Kasumi-1 (cell line): ENCODE measurements around the gene CHD9.
A peak's percentile ranks its signal among the peaks of the same experiment; 100 is the strongest.
"Not testable (repeated sequence)": the region's sequence is repeated elsewhere in the genome, so short reads cannot be mapped to it uniquely, and the experiment has no call there.

ENCODE experiments used
- DNase-seq, 2 experiments: peaks; one replicate each; lab custom pipeline; 2025; lab: John Stamatoyannopoulos, UW

The CHD9 gene

DNA sequence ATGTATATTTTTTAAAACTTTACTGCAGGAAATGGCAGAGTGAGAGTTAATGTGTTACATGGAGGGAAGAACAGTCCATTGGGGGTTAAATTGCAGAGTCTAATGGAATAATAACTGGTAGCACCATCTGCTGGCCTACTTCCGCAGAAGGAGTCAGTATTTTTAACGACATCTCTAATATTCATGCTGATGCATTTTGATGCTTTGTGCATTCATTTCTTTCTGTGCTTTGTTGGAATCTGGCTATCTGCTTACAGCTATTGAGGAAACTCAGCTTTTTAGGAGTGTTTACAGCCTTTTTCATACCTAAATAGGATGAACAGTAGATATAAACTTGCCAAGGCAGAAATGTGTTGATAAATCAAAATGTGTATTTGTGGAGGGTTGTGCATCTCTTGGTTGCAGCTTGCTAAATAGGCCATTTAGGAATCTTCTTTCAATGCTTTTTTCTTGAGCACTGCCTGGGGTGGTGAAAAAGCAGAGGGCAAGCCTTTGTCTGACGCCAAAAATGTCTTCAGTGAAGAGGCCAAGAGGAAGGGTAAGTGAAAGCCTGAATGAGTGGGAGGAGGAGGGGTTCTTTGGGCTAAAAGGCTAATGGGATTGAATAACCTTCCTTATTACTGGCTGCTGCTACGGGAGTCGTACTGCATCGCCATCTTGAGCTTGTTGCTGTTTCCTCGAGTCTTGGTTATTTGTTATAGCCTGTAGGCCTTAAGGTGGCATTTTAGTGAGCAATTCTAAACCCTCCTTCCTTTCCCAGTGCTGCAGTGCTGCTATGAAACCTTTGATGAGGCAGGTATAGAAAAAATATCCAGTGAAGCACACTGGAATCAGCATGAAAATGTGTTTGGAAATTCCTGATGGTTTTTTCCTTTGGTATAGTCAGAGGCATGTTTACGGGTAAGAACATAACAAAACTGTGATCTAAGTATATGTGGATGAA lies 153.3 kb downstream of the CHD9 start:
- peak; percentile 96 to 97 for DNase-seq

DNA sequence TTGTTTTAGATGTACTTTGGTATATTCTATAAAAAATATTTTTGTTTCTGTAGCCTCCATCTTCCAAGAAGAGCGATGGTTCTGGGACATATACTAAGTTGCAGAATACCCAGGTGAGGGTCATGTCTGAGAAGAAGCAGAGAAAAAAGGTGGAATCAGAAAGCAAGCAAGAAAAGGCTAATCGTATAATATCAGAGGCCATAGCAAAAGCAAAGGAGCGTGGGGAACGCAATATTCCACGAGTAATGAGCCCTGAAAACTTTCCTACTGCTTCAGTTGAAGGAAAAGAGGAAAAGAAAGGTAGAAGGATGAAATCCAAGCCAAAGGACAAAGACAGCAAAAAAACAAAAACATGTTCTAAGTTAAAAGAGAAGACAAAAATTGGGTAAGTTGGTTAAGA lies 154.6 kb downstream of the CHD9 start:
- peak; percentile 9 to 40 for DNase-seq

DNA sequence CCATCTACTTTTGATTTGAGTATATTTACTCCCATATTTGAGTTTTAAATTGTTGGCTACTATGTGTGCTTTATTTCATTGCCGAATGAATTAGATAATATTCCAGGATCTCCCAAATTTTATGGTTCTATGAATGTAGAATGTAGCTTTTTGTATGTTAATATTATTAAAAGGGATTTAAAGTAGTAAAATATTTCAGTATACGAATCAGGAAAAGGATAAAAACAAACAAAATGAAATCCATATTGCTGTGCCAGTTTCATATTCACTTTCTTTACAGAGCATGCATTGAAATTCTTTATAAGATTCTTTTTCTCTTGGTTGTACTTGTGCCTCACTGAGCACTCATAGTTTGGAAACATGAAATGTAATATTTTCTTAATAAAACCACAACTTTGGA lies 155.1 kb downstream of the CHD9 start:
- peak in 1 of 2 experiments; percentile 33 for DNase-seq

DNA sequence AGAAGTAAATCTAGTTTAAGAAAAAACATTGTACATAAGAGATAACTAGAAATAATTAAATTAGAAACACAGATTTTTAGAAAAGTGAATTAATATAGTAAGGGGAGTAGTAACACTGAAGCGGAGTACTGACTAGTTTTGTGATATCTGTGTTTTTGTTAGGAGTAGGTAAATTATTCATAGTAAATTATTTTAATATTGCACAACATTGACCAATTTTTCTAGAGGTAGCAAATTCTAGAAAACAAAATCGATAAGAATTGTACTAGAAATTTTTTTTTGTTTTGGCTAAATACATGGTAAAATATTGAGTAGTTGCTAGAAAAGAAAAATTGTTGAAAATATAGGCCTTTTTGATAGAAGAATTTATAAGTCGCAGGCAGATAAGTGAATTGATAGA lies 156.5 kb downstream of the CHD9 start:
- no peak for DNase-seq

DNA sequence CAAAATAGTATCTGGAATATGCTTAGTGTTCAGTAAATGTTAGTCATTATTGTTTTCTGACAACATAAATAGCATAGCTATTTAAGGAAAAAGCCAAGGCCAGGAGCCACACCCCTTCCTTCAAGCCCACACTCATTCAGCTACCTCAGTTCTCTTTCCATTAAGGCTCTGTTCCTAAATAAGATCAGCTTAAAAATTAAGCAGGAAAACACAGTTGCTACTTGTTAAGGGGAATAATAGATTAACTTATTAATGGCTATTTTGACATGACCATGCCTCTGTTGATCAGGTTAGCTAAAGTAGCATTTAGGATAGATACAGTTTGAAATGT lies 158.1 kb downstream of the CHD9 start:
- DNase-seq, result no peak

DNA sequence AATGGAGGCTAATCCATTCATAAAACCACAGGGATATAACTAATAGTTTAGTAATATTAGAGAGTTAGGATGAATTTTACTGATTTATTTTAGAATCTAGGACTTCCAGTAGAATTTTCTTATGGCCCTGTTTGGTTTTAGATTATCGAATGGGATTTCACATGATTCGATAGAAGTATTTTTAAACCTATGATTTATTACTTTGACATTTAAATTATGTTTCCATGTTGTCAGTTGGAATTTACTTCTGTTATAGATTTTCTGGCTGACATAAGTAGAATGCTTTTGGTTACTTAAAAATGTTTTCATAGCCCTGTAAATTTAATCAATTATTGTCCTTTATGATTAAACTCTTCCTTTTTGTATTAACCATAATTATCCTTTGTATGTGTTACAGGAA lies 158.8 kb downstream of the CHD9 start:
- DNase-seq, result no peak

DNA sequence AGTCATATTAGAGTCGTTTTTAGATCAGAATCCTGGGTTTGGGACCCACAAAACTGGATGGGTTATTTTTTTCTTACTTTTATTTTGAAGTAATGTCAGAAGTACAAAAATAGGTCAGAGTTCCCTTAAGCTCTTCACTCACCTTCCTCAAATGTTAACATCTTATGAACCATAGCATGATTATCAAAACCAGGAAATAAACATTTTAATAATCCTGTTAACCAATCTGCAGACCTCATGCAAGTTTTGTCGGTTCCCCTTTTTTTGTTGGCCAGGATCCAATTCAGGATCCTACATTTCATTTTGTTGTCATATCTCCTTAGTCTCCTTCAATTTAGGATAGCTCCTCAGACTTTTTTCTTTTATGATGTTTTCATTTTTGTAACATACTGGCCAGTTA lies 162.0 kb downstream of the CHD9 start:
- DNase-seq, result peak; percentile 43 to 52

DNA sequence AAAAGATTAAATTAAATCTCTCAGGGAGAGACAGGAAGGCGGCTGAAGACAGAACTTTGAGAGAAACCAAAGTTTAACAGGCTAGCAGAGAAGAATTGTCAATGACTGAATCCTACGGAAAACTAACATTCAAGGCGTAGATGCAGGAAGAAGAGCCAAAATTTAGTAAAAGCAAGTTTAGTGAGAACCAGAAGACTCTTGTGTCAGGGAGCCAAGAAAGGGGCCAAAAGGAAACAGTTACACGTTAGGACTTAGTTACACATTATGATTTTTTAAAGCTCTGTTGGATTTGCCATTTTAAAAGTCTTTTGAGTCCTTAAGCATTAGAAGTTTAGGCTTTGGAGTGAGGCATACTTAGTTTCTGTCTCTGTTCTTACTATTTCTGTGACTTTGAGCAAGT lies 164.6 kb downstream of the CHD9 start:
- no peak for DNase-seq

DNA sequence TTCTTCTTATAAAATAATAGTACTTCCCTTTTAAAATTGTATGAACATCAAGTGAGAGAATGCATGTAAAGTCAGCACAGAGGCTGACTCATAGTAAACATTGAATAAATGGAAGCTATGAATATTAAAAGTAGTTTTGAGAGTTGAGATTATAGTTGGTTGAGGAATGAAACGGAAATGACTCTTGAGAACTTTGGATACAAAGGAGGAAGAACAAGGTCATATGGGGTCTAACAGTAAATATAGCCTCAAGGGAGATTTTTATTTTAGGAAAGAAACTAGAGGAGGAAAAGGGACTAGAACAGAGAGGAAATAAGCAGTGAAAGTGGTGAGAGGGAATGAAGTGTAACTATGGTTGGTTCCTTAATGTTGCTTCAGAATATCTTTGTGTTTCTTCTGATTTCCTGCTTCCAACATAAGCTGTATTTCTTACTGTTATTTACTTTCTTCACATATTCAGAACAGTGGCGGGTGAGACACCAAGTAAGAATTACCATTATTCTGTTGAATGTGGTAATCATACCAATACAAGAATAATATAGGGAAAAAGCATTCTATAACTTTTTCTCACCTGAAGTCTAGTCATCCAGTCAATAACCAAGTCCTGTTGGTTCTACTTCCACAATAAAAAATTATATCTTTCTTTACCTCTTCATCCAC lies 165.1 kb downstream of the CHD9 start:
- peak; percentile 44 to 51 for DNase-seq

DNA sequence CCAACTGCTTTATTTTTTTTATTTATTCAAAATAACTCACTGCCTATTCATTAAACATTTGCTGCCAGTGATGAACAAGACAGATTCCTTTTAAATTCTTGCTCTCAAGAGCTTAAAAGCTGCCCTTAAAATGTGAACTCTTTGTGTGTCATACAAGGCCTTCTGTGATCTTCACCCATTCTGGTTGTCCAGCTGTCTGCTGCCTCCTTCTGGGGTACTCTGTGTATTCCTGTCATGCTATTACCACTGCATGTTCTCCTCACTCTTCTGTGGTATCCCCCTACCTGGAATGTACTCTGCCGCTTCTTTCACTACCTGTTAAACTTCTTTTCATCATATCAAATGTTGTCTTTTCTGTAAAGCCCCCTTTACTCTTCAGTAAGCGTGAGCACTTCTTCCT lies 165.8 kb downstream of the CHD9 start:
- peak; percentile 24 to 25 for DNase-seq

DNA sequence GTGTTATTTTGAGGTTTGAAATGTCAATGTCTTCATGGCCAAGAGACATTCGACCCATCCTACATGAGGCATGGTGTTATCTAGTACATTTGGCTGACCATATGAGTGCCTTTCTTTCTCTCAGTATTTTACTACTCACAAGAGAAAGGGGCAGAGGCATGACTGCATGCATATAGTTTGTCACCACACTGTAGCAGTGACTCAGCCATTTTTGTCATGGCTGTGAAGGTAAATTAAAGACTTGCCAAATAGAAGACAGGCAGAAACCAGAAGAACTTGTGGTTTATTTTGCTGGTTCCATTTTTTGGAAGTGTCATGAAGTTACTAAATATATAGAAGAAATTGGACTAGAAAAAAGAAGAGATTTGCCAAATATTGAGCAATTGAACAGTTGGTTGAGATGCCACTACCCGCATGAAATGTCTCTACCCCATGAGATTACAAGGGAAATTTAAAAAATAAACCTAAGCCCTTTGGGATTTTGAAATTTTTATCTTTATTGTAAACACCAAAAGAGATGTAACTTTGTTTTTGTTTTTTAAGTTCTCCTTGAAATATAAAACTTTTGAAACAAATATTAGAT lies 170.3 kb downstream of the CHD9 start:
- no peak for DNase-seq

DNA sequence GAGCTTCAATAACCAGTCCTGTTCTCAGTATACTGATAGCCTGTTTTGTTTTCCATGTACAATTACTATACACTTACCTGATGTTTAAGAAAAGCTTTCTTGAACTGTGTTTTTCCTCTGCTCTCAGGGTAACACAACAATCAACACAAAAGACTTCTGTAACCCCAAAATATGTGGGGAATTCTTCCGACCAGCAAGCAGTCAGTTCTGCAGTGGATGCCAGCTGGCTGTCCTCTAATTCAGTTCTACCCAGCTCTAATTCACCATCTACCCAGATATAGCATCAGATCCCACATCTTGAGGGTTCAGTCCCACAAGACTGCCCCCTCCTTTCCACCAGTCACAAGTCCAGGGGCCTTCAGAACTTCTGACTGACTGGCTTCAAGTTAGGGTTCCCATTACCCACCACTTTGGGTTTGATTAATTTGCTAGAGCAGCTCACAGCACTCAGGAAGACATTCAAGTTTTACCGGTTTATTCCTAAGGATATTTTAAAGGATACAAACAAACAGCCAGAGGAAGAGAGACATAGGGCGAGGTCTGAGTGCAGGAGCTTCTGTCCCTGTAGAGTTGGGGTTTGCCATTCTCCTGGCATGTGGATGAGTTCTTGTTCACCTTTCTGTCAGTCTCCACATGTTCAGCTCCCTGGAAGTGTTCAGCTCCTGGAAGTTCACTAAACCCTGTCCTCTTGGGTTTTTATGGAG lies 178.2 kb downstream of the CHD9 start:
- no peak for DNase-seq

DNA sequence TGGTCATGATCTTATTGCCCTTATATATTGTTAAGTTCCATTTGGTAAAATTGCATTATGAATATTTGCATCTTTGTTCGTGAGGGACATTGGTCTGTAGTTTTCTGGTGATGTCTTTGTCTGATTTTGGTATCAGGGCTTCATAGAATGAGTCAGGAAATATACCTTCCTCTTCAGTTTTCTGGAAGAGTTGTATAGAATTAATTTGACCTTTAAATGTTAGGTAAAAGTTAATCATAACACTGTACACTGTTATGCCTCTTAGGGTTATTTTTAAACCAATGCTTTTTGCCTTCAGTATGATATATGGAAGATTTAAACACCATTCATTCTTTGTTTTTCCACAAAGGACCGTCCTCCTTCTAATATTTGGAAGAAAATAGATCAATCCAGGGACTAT lies 180.0 kb downstream of the CHD9 start:
- DNase-seq, result no peak

DNA sequence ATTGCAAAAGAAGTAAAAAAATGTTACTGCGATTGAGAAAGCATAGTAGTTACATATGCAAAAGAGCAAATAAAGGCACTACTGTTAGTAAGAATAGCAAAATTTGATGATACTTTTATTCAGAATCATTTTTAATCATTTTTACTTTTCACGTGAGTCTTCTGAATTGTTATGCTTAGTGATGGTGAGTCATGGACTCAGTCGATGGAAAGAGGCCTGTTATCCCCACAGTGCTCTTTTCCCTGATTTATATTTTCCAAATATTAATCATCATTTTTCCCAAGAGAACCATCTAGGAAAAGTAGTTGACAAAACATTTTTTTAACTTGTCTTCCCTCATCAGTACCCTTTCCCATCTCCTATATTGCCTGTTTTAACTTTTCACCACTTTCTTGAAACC lies 181.1 kb downstream of the CHD9 start:
- no peak for DNase-seq

DNA sequence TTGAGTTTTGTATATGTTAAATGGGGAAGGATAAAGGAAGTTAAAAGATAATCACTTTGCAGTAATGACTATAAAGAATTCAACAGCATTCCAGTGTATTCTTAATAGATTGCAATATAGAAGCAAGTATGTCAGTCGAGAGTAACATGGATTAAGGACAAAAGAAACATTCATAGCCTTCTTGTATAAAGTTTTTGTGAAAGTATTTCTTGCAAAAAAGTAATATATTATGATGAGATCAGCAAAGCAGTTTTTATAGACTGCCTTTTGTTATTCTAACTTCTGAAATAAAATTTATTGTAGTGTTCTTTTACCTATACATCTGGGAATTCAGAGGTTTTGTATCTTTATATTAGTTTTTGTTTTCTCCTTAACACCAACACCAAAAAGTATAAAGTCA lies 194.5 kb downstream of the CHD9 start:
- no peak for DNase-seq

DNA sequence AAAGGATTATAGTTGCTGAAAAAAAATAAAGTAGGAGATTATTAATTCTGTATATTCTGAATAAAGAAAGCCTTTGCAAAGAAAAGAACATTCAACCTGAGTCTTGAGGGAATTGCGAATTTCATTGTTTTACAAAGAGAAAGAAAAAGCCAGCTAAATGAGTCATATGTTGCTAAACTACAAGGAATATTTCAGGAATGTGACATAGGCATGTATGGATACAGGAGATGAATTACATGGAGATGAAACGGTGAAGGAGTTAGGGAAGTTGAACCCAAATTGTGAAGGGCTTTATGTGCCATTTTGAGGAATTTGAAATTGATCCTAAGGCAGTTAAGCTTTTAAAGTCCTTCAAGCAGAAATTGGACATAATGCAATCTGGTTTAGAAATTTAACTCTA lies 202.2 kb downstream of the CHD9 start:
- no peak for DNase-seq

DNA sequence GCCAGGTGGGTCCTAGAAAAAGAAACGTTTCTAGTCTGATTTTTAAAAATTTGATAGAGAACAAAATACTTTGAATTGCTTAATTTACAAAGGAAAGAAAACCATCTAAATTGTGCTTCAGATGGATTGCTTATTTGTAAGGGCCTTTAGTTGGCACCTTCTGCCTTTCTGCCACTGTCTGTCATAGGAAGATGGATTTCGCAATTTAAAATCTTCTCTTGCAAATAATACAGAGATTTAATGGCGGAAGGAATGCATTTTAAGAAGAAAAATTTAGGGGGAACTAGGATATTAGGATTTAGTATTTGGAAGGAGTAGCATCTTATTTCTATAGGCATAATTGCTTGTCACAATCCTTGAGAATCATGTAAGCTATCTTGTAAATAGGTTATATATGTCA lies 204.0 kb downstream of the CHD9 start:
- DNase-seq, result no peak

DNA sequence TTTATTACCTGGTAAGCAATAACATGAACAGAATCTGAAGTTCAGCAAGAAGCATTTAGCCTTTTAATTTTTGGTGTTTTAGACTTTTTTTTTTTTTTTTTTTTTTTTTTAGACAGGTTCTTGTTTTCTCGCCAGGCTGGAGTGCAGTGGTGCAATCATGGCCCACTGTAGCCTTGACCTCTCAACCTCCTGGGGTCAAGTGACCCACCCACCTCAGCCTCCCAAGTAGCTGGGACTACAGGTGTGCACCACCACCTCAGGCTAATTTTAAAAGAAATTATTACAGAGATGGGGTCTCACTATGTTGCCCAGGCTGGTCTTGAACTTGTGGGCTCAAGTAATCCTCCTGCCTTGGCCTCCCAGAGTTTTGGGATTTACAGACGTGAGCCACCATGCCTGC lies 206.5 kb downstream of the CHD9 start:
- no peak for DNase-seq

DNA sequence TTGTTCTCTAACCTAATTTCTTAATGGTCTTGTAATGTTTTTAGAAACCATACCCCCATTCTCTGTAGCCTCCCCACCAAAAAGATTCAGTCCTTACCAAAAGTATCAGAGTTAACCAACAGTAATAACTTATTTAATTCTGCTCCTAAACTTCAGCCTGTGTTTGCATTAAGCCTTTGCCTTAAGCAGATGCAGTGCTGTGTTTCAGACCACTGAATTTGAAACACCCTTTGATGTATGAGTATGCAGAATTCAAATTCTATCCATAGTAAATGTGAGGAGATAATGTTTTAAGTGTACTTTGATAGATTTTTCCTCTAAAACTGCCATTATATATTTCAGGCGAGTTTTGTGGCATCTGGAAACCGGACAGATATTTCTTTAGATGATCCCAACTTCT lies 207.9 kb downstream of the CHD9 start:
- no peak for DNase-seq

DNA sequence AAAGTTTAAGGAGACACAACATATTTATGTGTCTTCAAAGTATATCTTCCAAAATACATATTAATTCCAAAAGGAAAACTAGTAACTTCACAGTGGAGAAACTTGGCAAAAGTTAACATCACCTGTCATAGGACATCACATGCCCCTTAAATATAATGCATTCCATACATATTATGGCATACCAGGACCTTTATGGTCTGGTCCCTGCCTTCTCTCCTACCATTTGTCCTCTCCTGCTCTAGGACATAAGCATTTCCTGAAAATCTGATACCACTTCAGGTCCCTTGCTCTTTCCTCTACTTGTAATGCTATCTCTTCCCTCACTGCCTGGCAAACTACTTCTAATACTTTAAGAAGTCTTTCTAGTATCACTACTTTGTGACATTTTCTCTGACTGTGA lies 211.4 kb downstream of the CHD9 start:
- no peak for DNase-seq

DNA sequence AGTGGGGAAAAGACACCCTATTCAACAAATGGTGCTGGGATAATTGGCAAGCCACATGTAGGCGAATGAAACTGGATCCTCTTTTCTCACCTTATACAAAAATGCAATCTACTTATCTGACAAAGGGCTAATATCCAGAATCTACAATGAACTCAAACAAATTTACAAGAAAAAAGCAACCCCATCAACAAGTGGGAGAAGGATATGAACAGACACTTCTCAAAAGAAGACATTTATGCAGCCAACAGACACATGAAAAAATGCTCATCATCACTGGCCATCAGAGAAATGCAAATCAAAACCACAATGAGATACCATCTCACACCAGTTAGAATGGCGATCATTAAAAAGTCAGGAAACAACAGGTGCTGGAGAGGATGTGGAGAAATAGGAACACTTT lies 223.7 kb downstream of the CHD9 start:
- DNase-seq, result not testable (repeated sequence)

DNA sequence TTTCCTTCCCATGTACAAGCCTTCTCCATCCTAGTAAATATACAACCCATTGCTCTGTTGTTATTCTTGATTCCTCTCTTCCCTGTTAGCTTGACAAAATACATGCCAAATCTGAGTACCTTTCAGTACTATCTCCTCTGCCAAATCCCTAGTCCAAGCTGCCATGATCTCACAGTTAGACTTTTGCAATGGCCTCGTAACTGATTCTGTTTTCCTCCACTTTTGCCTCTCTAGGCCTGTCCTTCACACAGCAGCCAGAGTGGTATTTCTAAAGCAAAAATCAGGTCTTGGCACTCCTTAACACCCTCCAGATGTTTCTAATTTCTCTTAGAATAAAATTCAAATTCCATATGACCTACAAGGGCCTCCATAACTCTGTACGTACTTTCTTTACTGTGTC lies 226.5 kb downstream of the CHD9 start:
- no peak for DNase-seq

DNA sequence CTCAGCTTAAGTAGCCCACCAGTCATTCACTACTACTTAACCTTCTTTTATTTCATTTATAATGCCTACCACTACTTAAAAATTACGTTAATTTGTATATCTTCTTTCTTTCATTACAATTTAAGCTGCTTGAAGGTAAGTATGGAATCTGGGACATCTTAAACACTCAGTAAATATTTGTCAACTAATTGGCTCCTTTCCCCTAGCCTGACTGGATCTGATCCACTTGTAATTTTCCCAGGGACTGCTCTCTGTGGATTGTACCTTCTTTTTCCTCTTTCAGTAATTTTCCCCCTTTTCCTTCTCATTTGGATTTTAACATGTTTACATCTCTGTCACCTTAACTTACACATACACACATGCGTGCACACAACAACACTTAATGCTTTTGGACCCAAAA lies 227.1 kb downstream of the CHD9 start:
- no peak for DNase-seq
